HL-60 (cell line): Measurements from ENCODE around the gene POLD2.

Experiments
- CTCF ChIP-seq: IDR thresholded peaks from one replicate; pipeline ENCODE4 v1.5.1; 2011; ENCODE audit warnings: low read length, control low read depth, inconsistent platforms; ENCODE audit not compliant: insufficient read depth
- GABPA ChIP-seq: IDR thresholded peaks from 2 replicates; pipeline ENCODE4 v1.6.1; 2012; ENCODE audit warnings: low read depth
- POLR2AphosphoS5 ChIP-seq: IDR thresholded peaks from 2 replicates; pipeline ENCODE4 v1.6.1; 2012; ENCODE audit warnings: low read depth
- REST ChIP-seq: IDR thresholded peaks from 2 replicates; pipeline ENCODE4 v1.6.1; 2012; ENCODE audit warnings: low read depth; ENCODE audit not compliant: insufficient replicate concordance

GRCh38 chr7:44073664-44074348 is 49.5 kb downstream of the POLD2 start:
- no peak for TF ChIP-seq CTCF
- peak; percentile 68 for TF ChIP-seq POLR2AphosphoS5
- no peak for TF ChIP-seq GABPA
- TF ChIP-seq REST = no peak
